ENCODE data around the gene PLA2G4F.

DNA sequence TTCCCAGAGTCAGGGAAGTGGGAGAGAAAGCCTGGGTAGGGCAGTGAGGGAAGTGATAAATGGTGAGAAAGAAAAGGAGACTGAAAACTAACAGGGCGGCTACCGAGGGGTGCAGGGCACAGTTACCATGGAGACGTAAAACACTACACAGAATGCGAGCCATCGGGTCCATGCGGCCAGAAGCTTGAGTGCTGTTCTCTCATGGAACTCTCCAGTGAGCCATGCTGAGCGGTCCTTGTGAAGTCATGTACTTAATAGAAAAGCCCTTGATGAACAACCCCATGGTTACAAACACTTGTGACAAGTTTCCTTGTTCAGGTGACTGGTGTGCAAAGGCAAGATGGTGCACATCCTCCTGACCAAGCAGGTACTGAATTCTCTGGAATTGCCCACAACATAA, 3.7 kb upstream of the PLA2G4F start:
- TF ChIP-seq EZH2 (IDR thresholded peaks at IDR 0.05; ENCODE audit: low read depth) (no peak), CTCF (conservative IDR thresholded peaks at IDR 0.05) (no peak)

All from PC-9 (cell line).